Tibial nerve (tissue), 4 donors: Measurements from ENCODE around the gene CRYBA2.

Source experiments
- EP300 ChIP-seq, 2 donors: sonication (generic); formaldehyde crosslinking; IDR thresholded peaks; one replicate each; pipeline ENCODE4 v1.6.1; 2017; ENCODE audit warnings: antibody characterized with exemption in 2 of 2, mild to moderate bottlenecking in 1 of 2
- POLR2A ChIP-seq, 2 donors: fragments of 450-650 bp; IDR thresholded peaks; one replicate each; pipeline ENCODE4 v1.6.1; 2017; ENCODE audit warnings: antibody characterized with exemption in 2 of 2, mild to moderate bottlenecking in 2 of 2, moderate library complexity in 2 of 2
- TF ChIP-seq, protein P1 (sequence below), 5 experiments: fragments of 200-600 bp in 3 of 5; fragments of 450-650 bp in 2 of 5; sonication (generic) in 3 of 5; IDR thresholded peaks; one replicate each; pipeline ENCODE4 v1.5.1; 2016 to 2019; ENCODE audit warnings: antibody characterized with exemption in 5 of 5, mild to moderate bottlenecking in 3 of 5, moderate library complexity in 2 of 5

DNA sequence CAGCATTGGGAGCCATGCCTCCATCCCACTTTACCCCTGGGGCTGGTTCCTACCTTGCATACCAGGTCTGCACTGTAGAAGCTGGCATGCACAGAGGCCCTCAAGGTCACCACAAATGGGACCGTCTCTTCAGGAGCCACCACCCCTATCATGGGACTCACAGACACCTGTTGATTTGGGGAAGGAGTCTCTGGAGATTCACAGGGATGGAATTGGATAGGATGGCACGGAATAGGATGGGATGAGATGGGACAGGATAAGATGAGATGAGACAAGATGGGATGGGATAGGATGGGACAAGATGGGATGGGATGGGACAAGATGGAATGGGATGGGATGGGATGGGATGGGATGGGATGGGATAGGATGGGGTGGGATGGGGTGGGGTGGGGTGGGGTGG, 16.1 kb upstream of the CRYBA2 start:
- TF ChIP-seq POLR2A (IDR thresholded peaks at IDR 0.05) (no peak), EP300 (IDR thresholded peaks at IDR 0.05) (no peak)
- TF ChIP-seq, protein P1, sequence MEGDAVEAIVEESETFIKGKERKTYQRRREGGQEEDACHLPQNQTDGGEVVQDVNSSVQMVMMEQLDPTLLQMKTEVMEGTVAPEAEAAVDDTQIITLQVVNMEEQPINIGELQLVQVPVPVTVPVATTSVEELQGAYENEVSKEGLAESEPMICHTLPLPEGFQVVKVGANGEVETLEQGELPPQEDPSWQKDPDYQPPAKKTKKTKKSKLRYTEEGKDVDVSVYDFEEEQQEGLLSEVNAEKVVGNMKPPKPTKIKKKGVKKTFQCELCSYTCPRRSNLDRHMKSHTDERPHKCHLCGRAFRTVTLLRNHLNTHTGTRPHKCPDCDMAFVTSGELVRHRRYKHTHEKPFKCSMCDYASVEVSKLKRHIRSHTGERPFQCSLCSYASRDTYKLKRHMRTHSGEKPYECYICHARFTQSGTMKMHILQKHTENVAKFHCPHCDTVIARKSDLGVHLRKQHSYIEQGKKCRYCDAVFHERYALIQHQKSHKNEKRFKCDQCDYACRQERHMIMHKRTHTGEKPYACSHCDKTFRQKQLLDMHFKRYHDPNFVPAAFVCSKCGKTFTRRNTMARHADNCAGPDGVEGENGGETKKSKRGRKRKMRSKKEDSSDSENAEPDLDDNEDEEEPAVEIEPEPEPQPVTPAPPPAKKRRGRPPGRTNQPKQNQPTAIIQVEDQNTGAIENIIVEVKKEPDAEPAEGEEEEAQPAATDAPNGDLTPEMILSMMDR (IDR thresholded peaks at IDR 0.05) = no peak
